GM12801 (cell line): Measurements from ENCODE around the gene RHOBTB1.

Experiments
- CTCF ChIP-seq: IDR thresholded peaks from one replicate; pipeline ENCODE4 v1.5.1; 2011; ENCODE audit warnings: control low read depth; ENCODE audit not compliant: insufficient read length; ENCODE audit errors: extremely low read depth

Gene RHOBTB1

GRCh38 chr10:60934215-60935175 lies 9.5 kb downstream of the RHOBTB1 start:
- TF ChIP-seq CTCF, result no peak

GRCh38 chr10:60932756-60933155 lies 11.2 kb downstream of the RHOBTB1 start:
- TF ChIP-seq CTCF, result no peak

GRCh38 chr10:60930237-60930636 lies 13.7 kb downstream of the RHOBTB1 start:
- TF ChIP-seq CTCF, result no peak

GRCh38 chr10:60921633-60922032 lies 22.4 kb downstream of the RHOBTB1 start:
- TF ChIP-seq CTCF, result no peak

GRCh38 chr10:60920479-60920878 lies 23.5 kb downstream of the RHOBTB1 start:
- TF ChIP-seq CTCF, result no peak

GRCh38 chr10:60919551-60919950 lies 24.4 kb downstream of the RHOBTB1 start:
- no peak for TF ChIP-seq CTCF

- TF ChIP-seq CTCF, result no peak
Measured at GRCh38 chr10:60917331-60918280, 26.4 kb downstream of the RHOBTB1 start.
